ENCODE data around the gene CD300H.

CD300H gene

DNA sequence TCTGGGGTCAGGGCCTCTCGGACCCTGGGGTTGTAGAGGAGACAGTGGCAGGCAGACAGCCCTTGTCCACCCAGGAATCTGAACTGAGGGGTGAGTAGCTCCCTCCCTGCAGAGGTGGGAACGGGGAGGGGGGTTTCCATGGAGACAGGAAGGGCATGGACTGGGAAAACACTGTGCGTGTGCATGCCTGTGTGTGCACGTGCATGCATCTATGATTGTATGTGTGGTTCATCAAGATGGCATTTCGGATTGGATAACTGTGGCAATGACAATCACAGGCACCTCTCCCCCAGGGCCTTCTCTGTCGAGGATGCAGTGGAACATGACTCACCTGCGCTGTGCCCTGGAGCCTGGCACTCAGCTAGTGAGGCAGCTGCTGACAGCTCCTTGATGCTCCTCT, 15.3 kb downstream of the CD300H start:
- DNase-seq, result no peak

GRCh38 chr17:74550602-74551001, 16.7 kb downstream of the CD300H start:
- no peak for DNase-seq

- no peak for DNase-seq
Measured at GRCh38 chr17:74549343-74549742, 18.0 kb downstream of the CD300H start.

GRCh38 chr17:74547736-74548135, 19.6 kb downstream of the CD300H start:
- DNase-seq, result no peak

GRCh38 chr17:74547264-74547663, 20.0 kb downstream of the CD300H start:
- DNase-seq, result no peak

GRCh38 chr17:74546586-74546985, 20.7 kb downstream of the CD300H start:
- no peak for DNase-seq

DNA sequence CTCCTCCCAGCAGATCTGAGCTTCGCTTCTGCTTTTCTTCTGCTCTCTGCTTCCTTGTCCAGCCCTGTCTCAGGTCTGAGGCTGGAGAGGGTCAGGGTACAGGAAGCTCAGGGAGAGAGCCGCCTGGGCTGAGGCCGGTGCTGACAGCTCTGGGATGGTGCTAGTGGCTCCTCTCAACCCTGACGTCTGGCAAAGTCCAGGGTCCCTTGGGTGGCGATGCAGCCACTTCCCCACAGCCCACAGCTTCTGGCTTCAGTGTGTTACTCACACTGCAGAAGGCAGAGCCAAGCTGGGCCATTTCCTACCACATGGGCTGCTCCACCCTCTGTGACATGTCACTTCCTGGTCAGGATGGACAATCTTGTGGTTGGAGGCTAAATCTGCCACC, 21.5 kb downstream of the CD300H start, which contains the start of gene CD300C:
TSS of gene CD300C (minus strand) at position 273 of the 388 bp plus-strand sequence. CDS start 333 bp downstream, outside the sequence.
- peak in 7 of 56 donors; percentile 7 to 20 (median 17) for DNase-seq

DNA sequence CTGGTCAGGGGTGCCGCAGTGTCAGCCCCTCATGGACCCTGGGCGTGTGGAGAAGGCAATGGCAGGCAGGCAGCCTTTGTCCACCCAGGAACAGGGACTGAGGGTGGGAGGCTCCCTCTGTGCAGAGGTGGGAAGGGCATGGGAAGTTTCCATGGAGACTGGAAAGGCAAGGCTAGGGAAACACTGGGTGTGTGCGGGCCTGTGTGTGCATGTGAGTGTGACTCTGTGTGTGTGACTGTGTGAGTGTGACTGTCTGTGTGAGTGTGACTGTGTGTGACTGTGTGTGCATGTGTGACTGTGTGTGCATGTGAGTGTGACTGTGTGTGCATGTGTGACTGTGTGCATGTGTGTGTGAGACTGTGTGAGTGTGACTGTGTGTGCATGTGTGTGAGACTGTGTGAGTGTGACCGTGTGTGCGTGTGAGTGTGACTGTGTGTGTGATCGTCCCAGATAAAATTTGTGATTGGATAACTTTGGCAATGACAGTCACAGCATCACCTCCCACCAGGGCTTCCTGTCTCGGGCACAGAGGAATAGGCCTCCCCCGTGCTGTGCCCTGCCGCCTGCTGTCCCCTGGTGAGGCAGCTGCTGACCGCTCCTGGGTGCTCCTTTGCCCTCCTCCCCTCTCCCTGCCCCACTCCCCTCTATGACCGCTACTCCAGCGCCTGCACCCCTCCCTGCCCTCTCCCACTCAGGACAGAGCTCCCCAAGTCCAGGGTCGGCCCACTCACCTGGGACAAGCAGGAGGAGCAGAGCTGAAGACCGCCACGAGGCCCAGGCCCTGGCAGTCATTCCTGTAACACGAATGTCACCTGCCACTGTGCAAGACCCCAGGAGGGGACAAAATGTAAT, 22.1 kb downstream of the CD300H start:
- no peak for DNase-seq

- DNase-seq, result no peak
Measured at GRCh38 chr17:74543891-74544760, 23.2 kb downstream of the CD300H start.

DNA sequence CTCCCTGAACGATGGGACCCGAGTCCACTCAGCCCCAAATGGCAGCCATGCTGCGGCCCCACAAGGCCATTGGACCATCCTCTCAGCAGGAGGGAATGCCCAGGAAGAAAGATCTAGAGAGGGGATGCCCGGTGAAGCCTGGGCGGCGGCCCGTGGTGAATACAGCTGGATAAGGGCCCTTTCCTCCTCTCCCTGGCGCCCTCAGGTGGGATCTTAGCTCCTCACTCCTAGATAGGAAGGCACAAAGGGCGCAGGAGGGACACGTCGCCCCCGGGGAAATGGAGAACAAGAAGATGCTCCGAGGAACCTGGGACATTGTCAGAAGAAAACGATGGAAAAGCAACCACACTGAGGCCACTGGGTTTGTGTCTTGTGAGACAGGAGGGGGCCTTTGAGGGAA, 23.9 kb downstream of the CD300H start:
- DNase-seq, result no peak

- DNase-seq, result no peak
Measured at GRCh38 chr17:74542727-74543383, 24.5 kb downstream of the CD300H start.

DNA sequence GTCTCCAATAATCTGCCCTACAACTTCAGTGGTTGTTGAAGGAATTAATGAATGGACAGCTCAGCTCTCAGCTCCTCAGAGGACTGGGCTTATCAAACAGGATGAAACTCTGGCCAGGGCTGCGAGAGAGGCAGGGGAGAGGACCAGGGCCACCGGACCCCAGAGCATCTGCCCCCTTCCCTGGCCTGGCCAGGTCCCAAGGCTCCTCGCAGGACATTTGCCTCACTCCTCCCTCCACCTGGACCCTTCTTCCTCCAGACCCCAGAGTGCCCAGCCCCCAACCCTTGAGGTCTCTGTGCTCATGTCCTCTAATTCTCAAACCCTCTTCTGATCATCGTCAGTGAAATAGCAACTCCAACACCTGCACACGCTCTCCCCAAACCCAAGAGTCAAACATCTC, 25.1 kb downstream of the CD300H start:
- DNase-seq, result no peak

DNA sequence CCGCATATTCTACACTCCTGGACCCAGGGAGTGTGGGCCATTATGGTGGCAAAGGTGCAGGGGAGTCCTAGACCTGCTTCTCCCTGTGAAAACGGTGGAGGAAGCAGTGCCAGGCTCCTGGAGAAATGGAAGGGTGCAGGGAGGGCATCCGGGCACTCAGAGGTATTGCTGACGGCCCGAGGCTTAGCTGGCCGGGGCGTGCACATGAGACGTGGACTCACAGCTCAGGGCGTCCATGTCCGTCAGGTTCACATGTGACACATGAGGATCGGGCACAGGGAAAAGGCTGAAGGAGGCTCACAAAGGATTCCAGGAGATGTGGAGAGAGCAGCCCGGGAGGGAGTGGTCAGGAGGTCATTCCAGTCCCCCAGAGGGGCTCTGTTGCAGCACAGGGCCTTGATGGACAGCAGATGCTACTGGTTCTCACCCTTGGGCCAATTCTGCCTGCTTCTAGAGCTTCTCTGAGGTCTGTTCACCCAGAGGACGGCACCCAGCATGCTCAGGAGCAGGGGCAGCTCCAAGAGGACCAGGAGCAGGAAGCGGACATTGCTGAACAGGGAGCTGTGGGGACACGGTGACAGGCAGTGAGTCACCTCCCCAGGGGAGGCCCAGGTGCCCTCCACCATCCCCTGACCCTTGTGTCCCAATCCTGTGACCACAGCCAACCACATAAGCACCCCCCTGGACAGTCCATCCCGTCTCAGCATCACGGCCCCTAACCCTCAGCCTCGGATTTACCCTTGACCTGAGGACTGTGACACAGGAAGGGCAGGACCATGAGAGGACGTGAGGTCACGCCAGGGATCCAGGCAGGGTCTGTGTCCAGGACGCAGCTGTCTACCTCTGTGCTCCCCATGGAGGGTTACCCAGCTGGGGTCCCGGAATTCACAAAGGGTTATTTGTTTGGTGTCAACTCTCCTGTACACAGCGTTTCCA, 25.9 kb downstream of the CD300H start:
- DNase-seq, result no peak

- DNase-seq, result no peak
Measured at GRCh38 chr17:74539281-74539820, 28.0 kb downstream of the CD300H start.

- DNase-seq, result no peak
Measured at GRCh38 chr17:74536890-74537289, 30.4 kb downstream of the CD300H start.

- DNase-seq, result peak in 17 of 56 donors; percentile 18 to 69 (median 35)
Measured at GRCh38 chr17:74532115-74532514, 35.2 kb downstream of the CD300H start.

DNA sequence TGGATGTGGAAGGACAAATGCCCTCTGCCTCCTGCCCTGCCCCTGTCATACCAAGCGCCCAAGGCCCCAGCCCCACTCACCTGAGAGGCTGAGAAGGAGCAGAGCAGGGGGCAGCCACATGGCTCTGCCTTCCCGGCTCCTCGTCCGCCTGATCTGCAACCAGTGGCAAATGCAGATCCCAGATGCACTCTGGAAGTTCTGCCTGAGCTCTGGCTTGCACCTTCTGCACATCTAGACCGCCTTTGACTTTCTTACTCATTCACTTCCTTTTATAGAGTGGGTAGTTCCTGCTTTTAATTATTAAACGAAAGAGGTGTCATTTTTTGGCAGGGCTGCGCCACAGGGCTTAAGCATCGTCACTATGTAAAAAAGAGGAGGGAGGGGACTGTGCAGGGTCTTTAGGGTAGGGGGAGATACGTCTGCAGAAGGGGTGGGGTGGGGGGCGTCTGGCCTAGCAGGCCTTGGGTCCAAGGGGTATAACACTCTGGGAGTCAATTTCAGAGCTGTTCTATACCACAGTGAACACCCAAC, 36.0 kb downstream of the CD300H start, which contains the start of gene CD300LB:
TSS of gene CD300LB (minus strand) at position 245 of the 531 bp plus-strand sequence. CDS start at position 120, 125 bp downstream.
- no peak for DNase-seq

DNA sequence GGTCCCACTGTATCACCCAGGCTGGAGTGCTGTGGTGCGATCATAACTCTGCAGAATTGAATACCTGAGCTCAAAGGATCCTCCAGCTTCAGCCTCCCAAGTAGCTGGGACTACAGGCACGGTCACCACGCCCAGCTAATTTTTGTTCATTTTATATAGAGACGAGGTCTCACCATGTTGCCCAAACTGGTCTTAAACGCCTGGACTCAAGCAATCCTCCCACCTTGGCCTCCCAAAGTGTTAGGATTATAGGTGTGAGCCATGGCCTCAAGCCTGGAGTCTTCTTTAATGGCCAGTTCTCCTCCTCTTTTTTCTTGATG, 36.5 kb downstream of the CD300H start:
- no peak for DNase-seq

GRCh38 chr17:74529243-74529642, 38.1 kb downstream of the CD300H start:
- DNase-seq, result no peak

Measured in amygdala (tissue), 56 donors.